A673 (cell line): ENCODE measurements around the gene TMEM164. TPM values are rescaled to one million over a fixed set of nuclear protein-coding genes. Genes with fewer than 3 reads are reported as not detected.

Experiments
- BruUV-seq: library from RNA; stranded (reverse); fragments of 400-500 nt; replicated peaks from 2 replicates; lab custom pipeline; 2021; lab: Mats Ljungman, UMichigan
- CTCF ChIA-PET: fragments of 300-600 bp; sonication (Branson Sonifier 250); formaldehyde crosslinking; loops from one replicate; lab custom pipeline; 2022; ENCODE audit warnings: antibody characterized with exemption; lab: Charles Lee
- POLR2A ChIA-PET: fragments of 300-600 bp; sonication (Branson Sonifier 250); formaldehyde crosslinking; loops from one replicate; lab custom pipeline; 2022; ENCODE audit warnings: antibody characterized with exemption; ENCODE audit not compliant: low non-redundant PET; lab: Charles Lee
- DNase-seq: peaks from one replicate; pipeline ENCODE4 v3.0.0-alpha.2; 2015; ENCODE audit warnings: low spot score
- H3K27ac ChIP-seq: fragments of 200-600 bp; sonication (generic); 2 replicates; pipeline ENCODE4 v1.5.1; 2016; ENCODE audit warnings: mixed run types, low read depth, mild to moderate bottlenecking, mixed read lengths, antibody characterized with exemption, low read length; ENCODE audit not compliant: poor library complexity, severe bottlenecking
- H3K27me3 ChIP-seq: fragments of 200-600 bp; sonication (generic); replicated peaks from 2 replicates; pipeline ENCODE4 v1.6.1; 2017; ENCODE audit warnings: mixed run types, low read depth, mild to moderate bottlenecking, mixed read lengths, antibody characterized with exemption, low read length; ENCODE audit not compliant: insufficient read depth, poor library complexity
- H3K36me3 ChIP-seq: fragments of 200-600 bp; sonication (generic); 2 replicates; pipeline ENCODE4 v1.6.1; 2016; ENCODE audit warnings: mixed run types, mild to moderate bottlenecking, mixed read lengths, antibody characterized with exemption, low read length; ENCODE audit not compliant: insufficient read depth, poor library complexity, severe bottlenecking
- H3K4me1 ChIP-seq: fragments of 200-600 bp; sonication (generic); 2 replicates; pipeline ENCODE4 v1.6.1; 2017; ENCODE audit warnings: mixed run types, mild to moderate bottlenecking, mixed read lengths, antibody characterized with exemption, low read length; ENCODE audit not compliant: insufficient read depth, poor library complexity, severe bottlenecking
- H3K4me3 ChIP-seq: fragments of 200-600 bp; sonication (generic); 2 replicates; pipeline ENCODE4 v1.5.1; 2016; ENCODE audit warnings: low read depth, mixed run types, mild to moderate bottlenecking, mixed read lengths, low read length; ENCODE audit not compliant: poor library complexity, severe bottlenecking
- H3K9me3 ChIP-seq: fragments of 200-600 bp; sonication (generic); 2 replicates; pipeline ENCODE4 v1.6.1; 2016; ENCODE audit warnings: mixed run types, low read depth, mild to moderate bottlenecking, mixed read lengths, antibody characterized with exemption, low read length; ENCODE audit not compliant: poor library complexity, severe bottlenecking
- CTCF ChIP-seq: fragments of 300-800, 200-600 bp; sonication (generic); conservative IDR thresholded peaks from 2 replicates; pipeline ENCODE4 v1.5.1; 2017; ENCODE audit warnings: low read depth, mild to moderate bottlenecking, antibody characterized with exemption, low read length, moderate library complexity, mixed read lengths
- EZH2 ChIP-seq: fragments of 200-600 bp; sonication (generic); IDR thresholded peaks from 2 replicates; pipeline ENCODE4 v1.6.1; 2017; ENCODE audit warnings: borderline replicate concordance, low read depth, mild to moderate bottlenecking, mixed read lengths, antibody characterized with exemption, low read length; ENCODE audit not compliant: poor library complexity, severe bottlenecking
- intact Hi-C: fragments of 100-400 bp; cut with micrococcal nuclease; formaldehyde crosslinking; loops from one replicate; pipeline ENCODE4 v1.10.0; 2022; ENCODE audit not compliant: unreplicated experiment
- total RNA-seq: library from RNA; stranded (reverse); gene quantifications from 2 replicates; pipeline ENCODE4 v1.2.3, GENCODE V29; 2021

TMEM164 gene
- total RNA-seq, 1 experiment from 2014 or later = 26.5 TPM

GRCh38 chrX:110070970-110071369, 68.1 kb downstream of the TMEM164 start:
- Histone ChIP-seq H3K36me3 (no peaks in the 10 kb centered on the region), H3K9me3 (peaks cover 8% of the 10 kb centered on the region), H3K27me3 (no peaks in the 10 kb centered on the region), H3K4me3 (no peak overlapping the region), H3K27ac (no peak overlapping the region), H3K4me1 (no peaks in the 10 kb centered on the region)
- TF ChIP-seq EZH2 (no peak), CTCF (no peak)
- intact Hi-C loops = no loop called here
- no peak for DNase-seq
- ChIA-PET CTCF (no interaction called here), POLR2A (no interaction called here)
- no TSS peak for BruUV-seq

GRCh38 chrX:110081320-110081719, 78.4 kb downstream of the TMEM164 start:
- ChIA-PET POLR2A (no interaction called here), CTCF (no interaction called here)
- DNase-seq = no peak
- no peaks in the 10 kb centered on the region for H3K27me3 ChIP-seq
- H3K27ac ChIP-seq = no peak overlapping the region
- H3K4me1 ChIP-seq = no peaks in the 10 kb centered on the region
- H3K9me3 ChIP-seq = no peaks in the 10 kb centered on the region
- BruUV-seq = no TSS peak
- intact Hi-C loops = no loop called here
- no peak overlapping the region for H3K4me3 ChIP-seq
- TF ChIP-seq CTCF (no peak), EZH2 (no peak)
- H3K36me3 ChIP-seq = no peaks in the 10 kb centered on the region

GRCh38 chrX:110081740-110082139, 78.8 kb downstream of the TMEM164 start:
- no peaks in the 10 kb centered on the region for H3K36me3 ChIP-seq
- H3K27me3 ChIP-seq = no peaks in the 10 kb centered on the region
- ChIA-PET POLR2A (no interaction called here), CTCF (no interaction called here)
- DNase-seq = no peak
- no peaks in the 10 kb centered on the region for H3K4me1 ChIP-seq
- H3K4me3 ChIP-seq = no peak overlapping the region
- H3K27ac ChIP-seq = no peak overlapping the region
- no peaks in the 10 kb centered on the region for H3K9me3 ChIP-seq
- BruUV-seq = no TSS peak
- intact Hi-C loops = no loop called here
- TF ChIP-seq EZH2 (no peak), CTCF (no peak)
